ENCODE results near the gene NMNAT2.

Gene NMNAT2

GRCh38 chr1:183375381-183375780 is 42.8 kb downstream of the NMNAT2 start:
- TF ChIP-seq PPARA (CRISPR knock-in tag; IDR thresholded peaks at IDR 0.05; ENCODE audit: borderline replicate concordance) (no peak), GLIS3 (CRISPR knock-in tag; IDR thresholded peaks at IDR 0.05) (no peak), TOX (CRISPR knock-in tag; IDR thresholded peaks at IDR 0.05; ENCODE audit: borderline replicate concordance) (no peak), ZFP30 (CRISPR knock-in tag; IDR thresholded peaks at IDR 0.05) (no peak), ISL1 (CRISPR knock-in tag; IDR thresholded peaks at IDR 0.05) (no peak), ARNTL (CRISPR knock-in tag; IDR thresholded peaks at IDR 0.05; ENCODE audit: borderline replicate concordance, low read depth) (no peak), ZFP3 (CRISPR knock-in tag; IDR thresholded peaks at IDR 0.05) (no peak), BACH2 (CRISPR knock-in tag; IDR thresholded peaks at IDR 0.05; ENCODE audit: borderline replicate concordance) (no peak), CSDC2 (CRISPR knock-in tag; IDR thresholded peaks at IDR 0.05) (no peak), CSRNP3 (CRISPR knock-in tag; IDR thresholded peaks at IDR 0.05) (no peak), OSR1 (CRISPR knock-in tag; IDR thresholded peaks at IDR 0.05) (no peak), ZC3H10 (CRISPR knock-in tag; IDR thresholded peaks at IDR 0.05) (no peak), ESRRG (CRISPR knock-in tag; IDR thresholded peaks at IDR 0.05) (no peak), ZNF565 (CRISPR knock-in tag; conservative IDR thresholded peaks at IDR 0.05; ENCODE audit: low read depth) (no peak), ZNF8 (CRISPR knock-in tag; IDR thresholded peaks at IDR 0.05) (no peak)
- TF ChIP-seq, protein P1, sequence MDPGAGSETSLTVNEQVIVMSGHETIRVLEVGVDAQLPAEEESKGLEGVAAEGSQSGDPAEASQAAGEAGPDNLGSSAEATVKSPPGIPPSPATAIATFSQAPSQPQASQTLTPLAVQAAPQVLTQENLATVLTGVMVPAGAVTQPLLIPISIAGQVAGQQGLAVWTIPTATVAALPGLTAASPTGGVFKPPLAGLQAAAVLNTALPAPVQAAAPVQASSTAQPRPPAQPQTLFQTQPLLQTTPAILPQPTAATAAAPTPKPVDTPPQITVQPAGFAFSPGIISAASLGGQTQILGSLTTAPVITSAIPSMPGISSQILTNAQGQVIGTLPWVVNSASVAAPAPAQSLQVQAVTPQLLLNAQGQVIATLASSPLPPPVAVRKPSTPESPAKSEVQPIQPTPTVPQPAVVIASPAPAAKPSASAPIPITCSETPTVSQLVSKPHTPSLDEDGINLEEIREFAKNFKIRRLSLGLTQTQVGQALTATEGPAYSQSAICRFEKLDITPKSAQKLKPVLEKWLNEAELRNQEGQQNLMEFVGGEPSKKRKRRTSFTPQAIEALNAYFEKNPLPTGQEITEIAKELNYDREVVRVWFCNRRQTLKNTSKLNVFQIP (CRISPR knock-in tag; IDR thresholded peaks at IDR 0.05; ENCODE audit: borderline replicate concordance, low read depth) = no peak
- TF ChIP-seq, protein P2, sequence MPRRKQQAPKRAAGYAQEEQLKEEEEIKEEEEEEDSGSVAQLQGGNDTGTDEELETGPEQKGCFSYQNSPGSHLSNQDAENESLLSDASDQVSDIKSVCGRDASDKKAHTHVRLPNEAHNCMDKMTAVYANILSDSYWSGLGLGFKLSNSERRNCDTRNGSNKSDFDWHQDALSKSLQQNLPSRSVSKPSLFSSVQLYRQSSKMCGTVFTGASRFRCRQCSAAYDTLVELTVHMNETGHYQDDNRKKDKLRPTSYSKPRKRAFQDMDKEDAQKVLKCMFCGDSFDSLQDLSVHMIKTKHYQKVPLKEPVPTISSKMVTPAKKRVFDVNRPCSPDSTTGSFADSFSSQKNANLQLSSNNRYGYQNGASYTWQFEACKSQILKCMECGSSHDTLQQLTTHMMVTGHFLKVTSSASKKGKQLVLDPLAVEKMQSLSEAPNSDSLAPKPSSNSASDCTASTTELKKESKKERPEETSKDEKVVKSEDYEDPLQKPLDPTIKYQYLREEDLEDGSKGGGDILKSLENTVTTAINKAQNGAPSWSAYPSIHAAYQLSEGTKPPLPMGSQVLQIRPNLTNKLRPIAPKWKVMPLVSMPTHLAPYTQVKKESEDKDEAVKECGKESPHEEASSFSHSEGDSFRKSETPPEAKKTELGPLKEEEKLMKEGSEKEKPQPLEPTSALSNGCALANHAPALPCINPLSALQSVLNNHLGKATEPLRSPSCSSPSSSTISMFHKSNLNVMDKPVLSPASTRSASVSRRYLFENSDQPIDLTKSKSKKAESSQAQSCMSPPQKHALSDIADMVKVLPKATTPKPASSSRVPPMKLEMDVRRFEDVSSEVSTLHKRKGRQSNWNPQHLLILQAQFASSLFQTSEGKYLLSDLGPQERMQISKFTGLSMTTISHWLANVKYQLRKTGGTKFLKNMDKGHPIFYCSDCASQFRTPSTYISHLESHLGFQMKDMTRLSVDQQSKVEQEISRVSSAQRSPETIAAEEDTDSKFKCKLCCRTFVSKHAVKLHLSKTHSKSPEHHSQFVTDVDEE (CRISPR knock-in tag; IDR thresholded peaks at IDR 0.05) = no peak
- ATAC-seq = no peak

GRCh38 chr1:183374825-183375224 is 43.4 kb downstream of the NMNAT2 start:
- ATAC-seq = no peak
- TF ChIP-seq ZNF565 (CRISPR knock-in tag; conservative IDR thresholded peaks at IDR 0.05; ENCODE audit: low read depth) = no peak
- TF ChIP-seq ESRRG (CRISPR knock-in tag; IDR thresholded peaks at IDR 0.05) = no peak
- TF ChIP-seq ZFP3 (CRISPR knock-in tag; IDR thresholded peaks at IDR 0.05) = no peak
- TF ChIP-seq ZNF70 (CRISPR knock-in tag; IDR thresholded peaks at IDR 0.05) = no peak
- TF ChIP-seq ZNF8 (CRISPR knock-in tag; IDR thresholded peaks at IDR 0.05) = no peak
- no peak for TF ChIP-seq TCF4 (CRISPR knock-in tag; IDR thresholded peaks at IDR 0.05; ENCODE audit: borderline replicate concordance)
- TF ChIP-seq, protein P2 (CRISPR knock-in tag; IDR thresholded peaks at IDR 0.05) = no peak
- no peak for TF ChIP-seq PPARA (CRISPR knock-in tag; IDR thresholded peaks at IDR 0.05; ENCODE audit: borderline replicate concordance)
- no peak for TF ChIP-seq GLIS3 (CRISPR knock-in tag; IDR thresholded peaks at IDR 0.05)
- no peak for TF ChIP-seq CREB5 (CRISPR knock-in tag; IDR thresholded peaks at IDR 0.05; ENCODE audit: low read depth)
- TF ChIP-seq TOX (CRISPR knock-in tag; IDR thresholded peaks at IDR 0.05; ENCODE audit: borderline replicate concordance) = no peak

Measured in SK-N-SH treated with all-trans-retinoic acid at 6 μM for 48 hours (cell line).